ENCODE data around the gene OR1I1. TPM values are rescaled to one million over a fixed set of nuclear protein-coding genes. Genes with fewer than 3 reads are reported as not detected.

The OR1I1 gene
- total RNA-seq, 1 donor from 2014 or later, result not detected

- DNase-seq, result no peak
- intact Hi-C loops (cut with micrococcal nuclease), result no loop called here
These were observed 25.3 kb downstream of the OR1I1 start, which contains the start of gene SYDE1 for GRCh38 chr19:15107061-15108010. Gene SYDE1, plus strand, starts transcription at chr19:15107401. Its CDS starts 33 bp downstream, at chr19:15107434.

GRCh38 chr19:15108145-15108844 lies 26.3 kb downstream of the OR1I1 start:
- Mint-ChIP-seq H3K27ac (peak overlapping the region; percentile 4), H3K36me3 (ENCODE audit: low read depth) (peaks cover 2% of the 10 kb centered on the region), H3K27me3 (peaks cover 24% of the 10 kb centered on the region), H3K9me3 (peaks cover 20% of the 10 kb centered on the region), H3K4me1 (peaks cover 12% of the 10 kb centered on the region), H3K4me3 (peak overlapping the region; percentile 46)
- no peak for DNase-seq
- intact Hi-C loops (cut with micrococcal nuclease), result no loop called here

More at GRCh38 chr19:15107061-15108010, 25.3 kb downstream of the OR1I1 start, which contains the start of gene SYDE1:
- peaks cover 2% of the 10 kb centered on the region for H3K36me3 Mint-ChIP-seq (ENCODE audit: low read depth)
- peak within 1 kb of the TSS; percentile 36 for H3K27ac Mint-ChIP-seq
- peak within 1 kb of the TSS; percentile 80 for H3K4me3 Mint-ChIP-seq
- H3K4me1 Mint-ChIP-seq, result peaks cover 12% of the 10 kb centered on the region
- peaks cover 21% of the 10 kb centered on the region for H3K9me3 Mint-ChIP-seq
- H3K27me3 Mint-ChIP-seq, result peaks cover 24% of the 10 kb centered on the region

GRCh38 chr19:15108845-15109767 lies 27.1 kb downstream of the OR1I1 start:
- Mint-ChIP-seq H3K9me3 (peaks cover 15% of the 10 kb centered on the region), H3K27me3 (peaks cover 22% of the 10 kb centered on the region), H3K27ac (no peak overlapping the region), H3K36me3 (ENCODE audit: low read depth) (no peaks in the 10 kb centered on the region), H3K4me3 (no peak overlapping the region), H3K4me1 (peaks cover 12% of the 10 kb centered on the region)
- intact Hi-C loops (cut with micrococcal nuclease), result no loop called here
- no peak for DNase-seq

- no peak for DNase-seq
- no peak overlapping the region for H3K27ac Mint-ChIP-seq
- H3K9me3 Mint-ChIP-seq, result peaks cover 9% of the 10 kb centered on the region
- no peak overlapping the region for H3K4me3 Mint-ChIP-seq
- H3K27me3 Mint-ChIP-seq, result peaks cover 22% of the 10 kb centered on the region
- intact Hi-C loops (cut with micrococcal nuclease), result loop anchor here (2.0 kb wide), 1 partner anchor 15 kb away; a partner anchor contains a TSS
- no peaks in the 10 kb centered on the region for H3K36me3 Mint-ChIP-seq (ENCODE audit: low read depth)
- H3K4me1 Mint-ChIP-seq, result peaks cover 12% of the 10 kb centered on the region
These were observed 27.9 kb downstream of the OR1I1 start for GRCh38 chr19:15109768-15110417.

GRCh38 chr19:15110418-15110815 lies 28.4 kb downstream of the OR1I1 start:
- H3K36me3 Mint-ChIP-seq (ENCODE audit: low read depth), result no peaks in the 10 kb centered on the region
- H3K9me3 Mint-ChIP-seq, result peaks cover 5% of the 10 kb centered on the region
- H3K27me3 Mint-ChIP-seq, result peaks cover 21% of the 10 kb centered on the region
- intact Hi-C loops (cut with micrococcal nuclease), result loop anchor here (2.0 kb wide), 1 partner anchor 14 kb away; a partner anchor contains a TSS
- H3K4me1 Mint-ChIP-seq, result peaks cover 12% of the 10 kb centered on the region
- H3K4me3 Mint-ChIP-seq, result no peak overlapping the region
- no peak overlapping the region for H3K27ac Mint-ChIP-seq
- no peak for DNase-seq

GRCh38 chr19:15111758-15112157 lies 29.7 kb downstream of the OR1I1 start:
- intact Hi-C loops (cut with micrococcal nuclease), result loop anchor here (2.0 kb wide), 1 partner anchor 13 kb away; a partner anchor contains a TSS
- H3K4me3 Mint-ChIP-seq, result no peak overlapping the region

DNA sequence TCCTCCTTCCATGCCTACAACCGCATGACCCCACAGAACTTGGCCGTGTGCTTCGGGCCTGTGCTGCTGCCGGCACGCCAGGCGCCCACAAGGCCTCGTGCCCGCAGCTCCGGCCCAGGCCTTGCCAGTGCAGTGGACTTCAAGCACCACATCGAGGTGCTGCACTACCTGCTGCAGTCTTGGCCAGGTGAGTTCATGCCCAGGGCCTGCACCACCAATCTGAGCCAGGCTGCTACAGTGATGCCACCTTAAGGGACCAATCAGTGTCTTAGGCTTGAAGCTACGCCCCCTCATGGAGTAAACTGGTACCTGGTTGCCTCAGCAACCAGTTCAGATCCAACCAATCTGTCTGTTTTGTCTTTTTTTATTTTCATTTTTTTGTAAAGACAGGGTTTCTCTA lies 30.4 kb downstream of the OR1I1 start:
- Mint-ChIP-seq H3K36me3 (ENCODE audit: low read depth) (peaks cover 10% of the 10 kb centered on the region), H3K4me3 (no peak overlapping the region), H3K9me3 (no peaks in the 10 kb centered on the region), H3K27me3 (peaks cover 8% of the 10 kb centered on the region), H3K27ac (peak overlapping the region; percentile 26), H3K4me1 (peaks cover 6% of the 10 kb centered on the region)
- intact Hi-C loops (cut with micrococcal nuclease), result no loop called here
- DNase-seq, result no peak

More at GRCh38 chr19:15111758-15112157, 29.7 kb downstream of the OR1I1 start:
- DNase-seq, result no peak
- peaks cover 6% of the 10 kb centered on the region for H3K4me1 Mint-ChIP-seq
- no peak overlapping the region for H3K27ac Mint-ChIP-seq
- peaks cover 10% of the 10 kb centered on the region for H3K27me3 Mint-ChIP-seq
- peaks cover 5% of the 10 kb centered on the region for H3K36me3 Mint-ChIP-seq (ENCODE audit: low read depth)
- no peaks in the 10 kb centered on the region for H3K9me3 Mint-ChIP-seq

DNA sequence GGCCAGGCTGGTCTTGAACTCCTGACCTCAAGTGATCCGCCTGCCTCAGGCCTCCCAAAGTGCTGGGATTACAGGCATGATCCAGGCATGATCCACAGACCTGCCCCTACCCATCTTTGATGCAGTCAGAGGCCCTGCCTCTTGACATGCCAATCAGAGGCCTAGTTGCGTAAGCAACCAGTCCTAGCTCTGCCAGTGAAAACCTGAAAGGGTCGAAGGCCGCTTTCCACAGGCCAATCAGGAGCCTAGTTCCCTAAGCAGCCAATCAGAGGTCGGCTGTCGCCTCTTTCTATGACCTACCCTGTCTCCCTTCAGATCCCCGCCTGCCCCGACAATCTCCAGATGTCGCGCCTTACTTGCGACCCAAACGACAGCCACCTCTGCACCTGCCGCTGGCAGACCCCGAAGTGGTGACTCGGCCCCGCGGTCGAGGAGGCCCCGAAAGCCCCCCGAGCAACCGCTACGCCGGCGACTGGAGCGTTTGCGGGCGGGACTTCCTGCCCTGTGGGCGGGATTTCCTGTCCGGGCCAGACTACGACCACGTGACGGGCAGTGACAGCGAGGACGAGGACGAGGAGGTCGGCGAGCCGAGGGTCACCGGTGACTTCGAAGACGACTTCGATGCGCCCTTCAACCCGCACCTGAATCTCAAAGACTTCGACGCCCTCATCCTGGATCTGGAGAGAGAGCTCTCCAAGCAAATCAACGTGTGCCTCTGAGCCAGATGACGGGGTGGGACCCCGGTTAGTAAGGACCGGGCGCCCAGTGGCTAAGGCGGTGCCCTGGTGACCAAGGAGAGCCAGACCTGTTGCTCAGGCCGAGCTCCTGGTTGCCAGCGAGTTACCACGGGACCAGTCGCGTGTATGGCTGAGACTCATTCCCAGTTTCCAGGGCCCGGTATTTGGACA lies 31.5 kb downstream of the OR1I1 start:
- Mint-ChIP-seq H3K9me3 (no peaks in the 10 kb centered on the region), H3K27me3 (peaks cover 2% of the 10 kb centered on the region), H3K4me3 (no peak overlapping the region), H3K36me3 (ENCODE audit: low read depth) (peaks cover 19% of the 10 kb centered on the region), H3K4me1 (no peaks in the 10 kb centered on the region), H3K27ac (no peak overlapping the region)
- intact Hi-C loops (cut with micrococcal nuclease), result no loop called here
- DNase-seq, result no peak

DNA sequence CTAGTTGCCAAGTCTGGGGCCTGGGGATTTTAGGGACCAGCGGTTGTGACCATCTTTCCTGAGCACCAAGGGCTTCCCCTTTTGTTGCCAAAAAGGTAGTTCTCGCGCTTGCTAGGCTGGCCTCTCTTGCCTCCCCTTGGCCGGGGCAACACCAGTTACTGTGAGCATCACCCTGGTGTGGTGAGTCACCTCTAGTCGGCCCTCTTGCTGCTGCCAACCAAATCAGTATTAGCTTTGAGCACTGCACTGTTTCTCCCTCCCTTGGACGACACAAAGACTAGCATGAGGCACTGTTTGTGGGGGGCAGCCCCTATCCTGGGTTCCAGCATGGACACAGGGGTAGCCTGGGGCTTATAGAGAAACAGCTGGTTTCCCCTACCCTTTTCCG lies 32.1 kb downstream of the OR1I1 start:
- Mint-ChIP-seq H3K36me3 (ENCODE audit: low read depth) (peaks cover 26% of the 10 kb centered on the region), H3K27ac (no peak overlapping the region), H3K4me1 (no peaks in the 10 kb centered on the region), H3K4me3 (no peak overlapping the region), H3K27me3 (no peaks in the 10 kb centered on the region), H3K9me3 (no peaks in the 10 kb centered on the region)
- no peak for DNase-seq
- intact Hi-C loops (cut with micrococcal nuclease), result no loop called here

GRCh38 chr19:15115080-15115479 lies 33.1 kb downstream of the OR1I1 start:
- Mint-ChIP-seq H3K27me3 (no peaks in the 10 kb centered on the region), H3K4me1 (no peaks in the 10 kb centered on the region), H3K36me3 (ENCODE audit: low read depth) (peaks cover 34% of the 10 kb centered on the region), H3K4me3 (no peak overlapping the region), H3K9me3 (no peaks in the 10 kb centered on the region), H3K27ac (no peak overlapping the region)
- DNase-seq, result no peak
- intact Hi-C loops (cut with micrococcal nuclease), result no loop called here

- no peaks in the 10 kb centered on the region for H3K9me3 Mint-ChIP-seq
- no peaks in the 10 kb centered on the region for H3K4me1 Mint-ChIP-seq
- H3K27me3 Mint-ChIP-seq, result no peaks in the 10 kb centered on the region
- intact Hi-C loops (cut with micrococcal nuclease), result no loop called here
- H3K4me3 Mint-ChIP-seq, result no peak overlapping the region
- no peak overlapping the region for H3K27ac Mint-ChIP-seq
- DNase-seq, result no peak
- peaks cover 40% of the 10 kb centered on the region for H3K36me3 Mint-ChIP-seq (ENCODE audit: low read depth)
These were observed 34.0 kb downstream of the OR1I1 start for GRCh38 chr19:15115762-15116615.

All from activated CD4-positive, alpha-beta T cell treated with anti-CD3 and anti-CD28 coated beads, Interleukin-2, amount 10 ng/mL, durations not matched to agents 24 days and 14 days (primary cell).